ENCODE data around the gene SELENOV.
A peak's percentile ranks its signal among the peaks of the same experiment; 100 is the strongest.

The SELENOV gene

DNA sequence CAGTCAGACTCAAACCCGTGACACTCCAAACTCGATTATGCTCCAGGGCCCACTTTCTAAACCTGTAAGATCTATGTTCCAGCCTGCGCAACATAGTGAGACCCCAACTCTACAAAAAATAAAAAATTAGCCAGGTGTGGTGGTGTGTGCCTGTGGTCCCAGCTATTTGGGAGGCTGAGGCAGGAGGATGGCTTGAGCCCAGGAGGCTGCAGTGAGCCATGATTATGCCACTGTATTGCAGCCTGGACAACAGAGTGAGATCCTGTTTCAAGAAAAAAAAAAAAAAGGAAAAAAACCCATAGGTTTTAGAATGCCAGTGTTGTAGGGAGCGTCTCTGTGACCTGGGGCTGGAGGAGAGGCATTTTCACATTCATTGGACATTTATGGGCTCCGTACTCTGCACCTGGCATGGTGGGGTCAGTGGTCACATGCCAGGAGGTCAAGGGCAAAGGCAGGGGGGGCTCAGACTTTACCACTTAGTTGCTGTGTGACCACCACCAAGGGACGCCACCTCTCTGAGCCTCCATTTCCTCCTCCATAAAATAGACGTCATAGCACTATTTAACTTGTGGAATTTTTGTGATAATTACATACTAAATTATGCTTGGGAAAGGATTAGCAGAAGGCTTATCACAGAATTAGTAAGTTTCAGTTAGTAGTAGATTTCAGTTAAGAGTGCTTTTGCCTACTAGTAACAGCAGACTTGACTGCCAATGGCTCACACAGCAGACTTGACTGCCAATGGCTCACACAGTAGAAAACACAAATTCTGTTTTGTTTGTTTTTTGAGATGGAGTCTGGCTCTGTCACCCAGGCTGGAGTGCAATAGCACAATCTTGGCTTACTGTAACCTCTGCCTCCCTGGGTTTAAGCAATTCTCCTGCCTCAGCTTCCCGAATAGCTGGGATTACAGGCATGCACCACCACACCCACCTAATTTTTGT lies 5.9 kb downstream of the SELENOV start:
- no peak for DNase-seq (ENCODE audit: low spot score)

GRCh38 chr19:39524495-39524894 lies 9.6 kb downstream of the SELENOV start:
- DNase-seq (ENCODE audit: low spot score): no peak

- DNase-seq (ENCODE audit: low spot score): no peak
Observed at GRCh38 chr19:39525205-39525604, 10.3 kb downstream of the SELENOV start.

- DNase-seq (ENCODE audit: low spot score): no peak
Observed at GRCh38 chr19:39531834-39532232, 16.9 kb downstream of the SELENOV start.

GRCh38 chr19:39532233-39533002 lies 17.5 kb downstream of the SELENOV start, which contains the start of gene EID2B:
Gene EID2B (minus strand): TSS chr19:39532852. CDS start chr19:39532802, 50 bp downstream.
- peak; percentile 97 for DNase-seq (ENCODE audit: low spot score)

DNA sequence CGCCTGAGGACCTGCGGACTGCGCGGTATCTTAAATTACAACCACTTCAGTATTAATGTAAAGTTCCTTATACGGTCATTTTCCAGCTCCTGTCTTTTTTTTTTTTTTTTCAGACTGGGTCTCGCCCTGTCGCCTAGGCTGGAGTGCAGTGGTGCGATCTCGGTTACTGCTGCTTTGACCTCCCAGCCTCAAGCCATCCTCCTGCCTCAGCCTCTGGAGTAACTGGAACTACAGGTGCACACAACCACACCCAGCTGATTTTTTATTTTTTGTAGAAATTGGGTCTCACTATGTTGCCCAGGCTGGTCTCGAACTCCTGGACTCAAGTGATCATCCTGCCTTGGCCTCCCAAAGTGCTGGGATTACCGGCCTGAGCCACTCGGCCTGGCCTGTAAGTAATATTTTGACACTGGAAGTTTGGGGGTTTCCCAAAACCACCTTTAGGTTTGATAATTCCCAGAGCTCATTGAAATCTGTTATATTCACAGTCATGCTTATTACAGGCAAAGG lies 18.1 kb downstream of the SELENOV start:
- no peak for DNase-seq (ENCODE audit: low spot score)

GRCh38 chr19:39533791-39534190 lies 18.9 kb downstream of the SELENOV start:
- DNase-seq (ENCODE audit: low spot score): no peak

- DNase-seq (ENCODE audit: low spot score): no peak
Observed at GRCh38 chr19:39539165-39539517, 24.2 kb downstream of the SELENOV start.

DNA sequence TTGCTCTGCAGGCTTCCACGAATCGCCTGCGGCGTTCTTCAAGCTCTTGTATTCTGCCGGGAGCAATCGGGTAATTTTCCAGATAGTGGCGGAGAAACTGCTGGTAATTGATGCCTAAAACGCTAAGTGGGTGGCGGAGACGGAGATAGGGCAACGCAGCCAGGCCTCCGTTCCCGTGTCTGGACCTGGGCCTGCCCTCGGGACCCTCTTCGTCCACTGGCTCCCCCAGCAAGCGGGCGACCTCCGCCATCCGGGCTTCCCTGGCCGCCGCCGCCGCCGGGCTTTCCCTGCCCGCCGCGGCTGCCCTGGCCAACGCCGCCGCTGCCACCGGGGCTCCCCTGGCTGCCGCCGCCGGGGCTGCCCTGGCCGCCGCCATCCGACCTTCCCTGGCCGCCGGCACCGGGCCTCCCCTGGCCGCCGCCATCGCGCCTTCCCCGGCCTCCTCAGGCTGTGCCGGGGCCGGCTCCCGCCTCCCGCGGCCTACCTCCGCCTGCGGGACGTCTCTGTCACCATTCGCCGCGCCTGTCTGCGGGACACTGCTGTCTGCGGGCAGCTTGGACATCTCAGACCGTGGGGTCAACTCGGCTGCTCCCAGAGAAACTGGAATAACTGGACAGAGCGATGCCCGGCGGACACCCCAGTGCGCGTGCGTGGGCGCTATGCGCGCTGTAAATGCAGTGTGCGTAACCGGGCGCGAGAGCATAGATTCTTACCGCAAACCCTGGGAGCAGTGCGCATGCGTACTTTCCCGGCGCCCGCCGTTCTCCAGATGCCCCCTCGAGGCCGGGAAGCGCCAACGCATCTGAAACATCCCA lies 24.8 kb downstream of the SELENOV start, which contains the start of gene EID2:
Gene EID2 (minus strand): TSS at position 644 of the 815 bp plus-strand sequence. CDS start 82 bp downstream, at position 562.
- peak; percentile 96 for DNase-seq (ENCODE audit: low spot score)

GRCh38 chr19:39540333-39540673 lies 25.4 kb downstream of the SELENOV start:
- no peak for DNase-seq (ENCODE audit: low spot score)

DNA sequence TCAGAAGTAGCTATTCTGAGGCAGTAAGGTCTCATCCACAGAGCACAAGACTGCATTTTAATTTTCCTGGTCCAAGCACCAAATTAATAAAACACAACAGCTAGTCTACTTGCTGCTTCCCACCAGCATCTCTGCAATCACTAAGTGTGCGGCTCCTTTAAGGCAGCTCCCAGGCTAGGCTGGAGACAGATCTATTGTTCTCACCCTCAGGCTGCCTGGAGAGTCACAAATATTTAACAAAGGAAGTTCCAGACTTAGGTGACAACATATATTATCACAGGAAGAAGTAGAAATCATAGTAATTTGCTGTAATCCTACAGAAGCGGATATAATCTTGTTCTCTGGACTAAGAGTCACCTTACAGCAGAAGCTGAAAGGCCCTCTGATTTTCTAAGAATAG lies 27.3 kb downstream of the SELENOV start:
- DNase-seq (ENCODE audit: low spot score): no peak

- no peak for DNase-seq (ENCODE audit: low spot score)
Observed at GRCh38 chr19:39543477-39543857, 28.5 kb downstream of the SELENOV start.

DNA sequence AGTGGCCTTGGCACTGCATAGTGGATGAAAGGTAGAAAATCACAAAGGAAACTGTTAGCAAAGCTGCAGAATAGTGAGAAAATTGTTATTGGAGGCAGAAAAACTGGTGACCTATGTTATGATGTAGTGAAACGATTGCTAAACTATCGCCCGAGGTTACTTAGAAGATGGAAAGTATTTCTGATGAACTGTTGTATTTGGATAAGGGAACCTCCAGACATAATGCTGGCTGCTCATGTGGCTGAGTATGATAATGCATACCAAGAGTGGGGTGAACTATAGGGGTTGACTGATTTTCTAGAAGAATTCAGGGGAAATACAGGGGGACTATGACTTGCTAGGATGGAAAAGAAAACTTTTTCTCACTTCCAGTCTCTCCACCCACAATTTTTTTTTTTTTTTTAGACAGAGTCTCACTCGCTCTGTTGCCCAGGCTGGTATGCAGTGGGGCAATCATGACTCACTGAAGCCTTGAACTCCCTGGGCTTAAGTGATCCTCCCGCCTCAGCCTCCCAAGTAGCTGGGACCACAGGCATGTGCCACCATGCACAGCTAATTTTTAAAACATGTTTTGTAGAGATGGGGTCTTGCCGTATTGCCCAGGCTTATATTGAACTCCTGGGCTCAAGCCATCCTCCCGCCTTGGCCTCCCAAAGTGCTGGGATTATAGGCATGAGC lies 29.4 kb downstream of the SELENOV start:
- DNase-seq (ENCODE audit: low spot score): no peak

- no peak for DNase-seq (ENCODE audit: low spot score)
Observed at GRCh38 chr19:39544911-39545310, 30.0 kb downstream of the SELENOV start.

DNA sequence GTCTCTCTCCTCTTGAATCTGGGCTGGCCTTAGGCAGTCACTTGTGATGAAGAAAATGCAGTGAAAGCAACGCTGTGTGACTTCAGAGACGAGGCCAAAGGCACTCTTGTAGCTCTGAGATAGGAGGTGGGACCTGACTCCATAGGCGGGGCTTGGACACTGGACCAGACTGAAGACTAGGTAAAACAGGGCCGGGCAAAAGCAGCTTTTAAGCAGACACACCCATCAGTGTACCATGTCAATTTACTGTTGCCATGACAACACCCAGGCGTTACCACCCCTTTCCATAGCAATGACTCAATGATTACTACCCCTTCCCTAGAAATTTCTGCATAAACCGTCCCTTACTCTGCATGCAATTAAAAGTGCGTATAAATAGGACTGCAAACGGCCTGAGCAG lies 31.7 kb downstream of the SELENOV start:
- DNase-seq (ENCODE audit: low spot score): no peak

DNA sequence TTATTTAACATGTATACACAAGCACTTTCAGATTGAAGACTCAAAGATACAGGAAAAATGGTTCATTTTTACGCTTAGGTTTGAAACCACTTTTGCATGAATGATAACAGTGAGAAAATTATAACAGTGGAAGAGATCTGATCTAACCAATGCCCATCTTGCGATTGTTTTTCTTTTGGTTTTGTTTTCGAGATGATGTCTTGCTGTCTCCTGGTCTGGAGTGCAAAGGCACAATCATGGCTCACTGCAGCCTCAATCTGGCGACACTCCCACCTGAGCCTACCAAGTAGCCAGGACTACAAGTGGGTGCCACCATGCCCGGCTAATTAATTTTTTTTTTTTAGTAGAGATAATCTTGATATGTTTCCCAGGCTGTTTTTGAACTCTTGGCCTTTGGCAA lies 35.3 kb downstream of the SELENOV start:
- DNase-seq (ENCODE audit: low spot score): no peak

DNA sequence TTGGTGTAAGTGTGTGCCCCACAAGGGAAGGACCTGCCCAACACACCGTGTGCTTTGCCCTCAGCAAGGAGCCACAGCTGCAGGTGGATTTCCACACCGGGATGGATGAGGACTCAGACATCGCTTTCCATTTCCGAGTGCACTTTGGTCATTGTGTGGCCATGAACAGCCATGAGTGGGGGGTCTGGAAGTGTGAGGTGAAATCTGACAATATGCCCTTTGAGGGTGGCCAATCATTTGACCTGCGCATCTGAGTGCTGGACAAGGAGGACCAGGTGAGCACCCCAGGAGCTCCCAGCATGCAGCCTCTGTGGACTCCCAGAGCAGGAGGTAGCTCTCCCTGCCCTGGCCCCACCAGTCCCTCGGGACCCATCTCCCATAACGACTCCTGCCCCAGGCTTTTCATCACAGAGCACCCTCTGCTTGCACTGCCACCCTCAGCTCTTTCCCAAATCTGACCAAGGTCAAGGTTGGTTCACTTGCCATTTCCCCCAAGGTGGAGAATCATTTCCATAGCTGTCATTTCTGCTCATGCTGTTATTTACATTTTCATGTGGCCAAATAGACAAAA lies 38.2 kb downstream of the SELENOV start:
- DNase-seq (ENCODE audit: low spot score): no peak

DNA sequence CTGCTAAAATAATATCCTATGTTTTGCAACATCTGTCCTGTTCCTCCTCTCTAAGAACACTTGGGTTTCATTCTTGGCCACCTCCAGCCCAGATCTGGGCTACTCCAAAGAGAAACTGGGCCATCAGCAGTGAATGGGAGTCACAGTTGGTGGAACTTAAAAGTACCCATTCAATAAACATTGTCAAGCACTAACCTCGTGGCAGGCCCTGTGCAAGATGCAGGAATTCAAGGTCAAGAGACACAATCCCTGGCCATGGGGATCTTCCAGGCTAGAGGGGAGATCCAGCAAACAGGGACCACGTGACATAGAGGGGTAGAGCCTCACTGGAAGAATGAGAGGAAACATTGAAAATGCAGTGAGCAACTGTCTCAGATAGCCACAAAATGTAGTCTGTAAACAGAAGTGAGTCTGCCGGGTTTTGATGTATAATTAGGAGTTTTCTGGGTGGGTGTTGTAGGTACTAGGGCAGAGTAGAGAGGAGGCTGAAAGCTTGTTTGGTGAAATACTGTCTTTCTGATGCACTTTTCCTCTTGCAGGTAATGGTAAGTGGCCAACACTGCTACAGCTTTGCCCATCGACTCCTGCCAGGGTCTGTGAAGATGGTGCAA lies 39.9 kb downstream of the SELENOV start:
- DNase-seq (ENCODE audit: low spot score): no peak

DNA sequence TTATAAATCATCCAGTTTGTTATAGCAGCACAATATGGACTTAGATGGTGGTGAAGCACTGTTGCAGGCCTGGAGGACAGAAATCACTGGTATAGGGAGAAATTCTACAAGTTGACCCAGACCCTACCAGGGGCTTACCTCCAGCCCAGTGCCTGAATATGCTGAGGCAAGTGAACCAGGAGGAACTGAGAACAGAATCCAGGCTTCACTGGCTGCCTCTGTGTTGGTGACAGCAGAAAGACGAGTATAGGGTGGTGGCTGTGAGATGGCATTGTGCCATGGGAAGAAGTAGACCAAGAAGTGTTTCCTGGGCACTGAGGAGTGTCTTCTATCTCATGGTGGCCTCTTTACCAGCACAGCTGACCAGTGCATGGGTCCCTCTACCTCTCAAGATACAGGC lies 40.9 kb downstream of the SELENOV start:
- no peak for DNase-seq (ENCODE audit: low spot score)

- no peak for DNase-seq (ENCODE audit: low spot score)
Observed at GRCh38 chr19:39557811-39558623, 43.1 kb downstream of the SELENOV start.
